ENCODE measurements around the gene HOXD12. TPM values are rescaled to one million over a fixed set of nuclear protein-coding genes. Genes with fewer than 3 reads are reported as not detected.

The HOXD12 gene
- total and polyA plus RNA-seq, 2 donors (not counting 1 experiment from before 2014, with no cell fraction given), result not detected

DNA sequence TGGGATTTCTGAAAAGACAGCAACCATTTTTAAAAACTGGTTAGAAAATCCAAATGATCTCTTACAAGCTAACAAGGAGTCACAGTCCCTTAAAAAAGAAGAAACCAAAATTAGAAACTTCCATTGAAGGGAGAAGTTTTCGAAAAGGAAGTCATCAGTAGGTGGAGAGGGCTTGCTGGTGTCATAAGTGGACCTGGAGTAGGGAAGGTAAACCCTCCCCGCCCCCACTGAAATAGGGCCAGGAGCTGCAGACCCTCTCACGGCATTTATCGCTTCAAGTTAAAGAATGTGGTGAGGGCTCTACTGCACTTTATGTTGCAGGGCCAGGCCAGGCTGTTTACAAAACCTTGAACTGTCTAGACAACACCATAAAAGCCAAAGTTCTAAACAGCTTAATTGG, 10.4 kb downstream of the HOXD12 start:
- Histone ChIP-seq H3K9me3 (ENCODE audit: control insufficient read depth, insufficient read depth, low read depth, low read length) (no peaks in the 10 kb centered on the region), H3K9ac (ENCODE audit: insufficient read depth, low read length) (no peak overlapping the region), H3K4me1 (ENCODE audit: control insufficient read depth, extremely low read depth, insufficient read depth, low read length) (no peaks in the 10 kb centered on the region), H2AFZ (ENCODE audit: low read length) (no peak overlapping the region), H3K4me2 (ENCODE audit: extremely low read depth, insufficient read depth, low read length) (no peak overlapping the region), H3K79me2 (ENCODE audit: control insufficient read depth, insufficient read depth, low read length) (no peaks in the 10 kb centered on the region), H3K4me3 (replicated peaks in 1 of 4; ENCODE audit: control extremely low read depth in 1 of 4, insufficient read depth in 1 of 4, low read depth in 3 of 4, low read length in 4 of 4) (no peak overlapping the region), H3K27ac (ENCODE audit: insufficient read depth, low read length) (no peak overlapping the region), H3K36me3 (ENCODE audit: control insufficient read depth, insufficient read depth, low read length) (no peaks in the 10 kb centered on the region), H3K27me3 (ENCODE audit: control insufficient read depth, insufficient read depth, low read length) (peaks cover 75% of the 10 kb centered on the region), H4K20me1 (ENCODE audit: control insufficient read depth, extremely low read depth, insufficient read depth, low read length) (no peaks in the 10 kb centered on the region)
- DNase-seq (ENCODE audit: low read depth in 2 of 2), result no peak
- TF ChIP-seq, protein P1, sequence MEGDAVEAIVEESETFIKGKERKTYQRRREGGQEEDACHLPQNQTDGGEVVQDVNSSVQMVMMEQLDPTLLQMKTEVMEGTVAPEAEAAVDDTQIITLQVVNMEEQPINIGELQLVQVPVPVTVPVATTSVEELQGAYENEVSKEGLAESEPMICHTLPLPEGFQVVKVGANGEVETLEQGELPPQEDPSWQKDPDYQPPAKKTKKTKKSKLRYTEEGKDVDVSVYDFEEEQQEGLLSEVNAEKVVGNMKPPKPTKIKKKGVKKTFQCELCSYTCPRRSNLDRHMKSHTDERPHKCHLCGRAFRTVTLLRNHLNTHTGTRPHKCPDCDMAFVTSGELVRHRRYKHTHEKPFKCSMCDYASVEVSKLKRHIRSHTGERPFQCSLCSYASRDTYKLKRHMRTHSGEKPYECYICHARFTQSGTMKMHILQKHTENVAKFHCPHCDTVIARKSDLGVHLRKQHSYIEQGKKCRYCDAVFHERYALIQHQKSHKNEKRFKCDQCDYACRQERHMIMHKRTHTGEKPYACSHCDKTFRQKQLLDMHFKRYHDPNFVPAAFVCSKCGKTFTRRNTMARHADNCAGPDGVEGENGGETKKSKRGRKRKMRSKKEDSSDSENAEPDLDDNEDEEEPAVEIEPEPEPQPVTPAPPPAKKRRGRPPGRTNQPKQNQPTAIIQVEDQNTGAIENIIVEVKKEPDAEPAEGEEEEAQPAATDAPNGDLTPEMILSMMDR (conservative IDR thresholded peaks at IDR 0.05 in 1 of 2, IDR thresholded peaks at IDR 0.05 in 1 of 2; ENCODE audit: low read depth in 1 of 2, low read length in 2 of 2), result no peak
- no peak for TF ChIP-seq EZH2 (IDR thresholded peaks at IDR 0.05; ENCODE audit: low read length, missing control alignments)

DNA sequence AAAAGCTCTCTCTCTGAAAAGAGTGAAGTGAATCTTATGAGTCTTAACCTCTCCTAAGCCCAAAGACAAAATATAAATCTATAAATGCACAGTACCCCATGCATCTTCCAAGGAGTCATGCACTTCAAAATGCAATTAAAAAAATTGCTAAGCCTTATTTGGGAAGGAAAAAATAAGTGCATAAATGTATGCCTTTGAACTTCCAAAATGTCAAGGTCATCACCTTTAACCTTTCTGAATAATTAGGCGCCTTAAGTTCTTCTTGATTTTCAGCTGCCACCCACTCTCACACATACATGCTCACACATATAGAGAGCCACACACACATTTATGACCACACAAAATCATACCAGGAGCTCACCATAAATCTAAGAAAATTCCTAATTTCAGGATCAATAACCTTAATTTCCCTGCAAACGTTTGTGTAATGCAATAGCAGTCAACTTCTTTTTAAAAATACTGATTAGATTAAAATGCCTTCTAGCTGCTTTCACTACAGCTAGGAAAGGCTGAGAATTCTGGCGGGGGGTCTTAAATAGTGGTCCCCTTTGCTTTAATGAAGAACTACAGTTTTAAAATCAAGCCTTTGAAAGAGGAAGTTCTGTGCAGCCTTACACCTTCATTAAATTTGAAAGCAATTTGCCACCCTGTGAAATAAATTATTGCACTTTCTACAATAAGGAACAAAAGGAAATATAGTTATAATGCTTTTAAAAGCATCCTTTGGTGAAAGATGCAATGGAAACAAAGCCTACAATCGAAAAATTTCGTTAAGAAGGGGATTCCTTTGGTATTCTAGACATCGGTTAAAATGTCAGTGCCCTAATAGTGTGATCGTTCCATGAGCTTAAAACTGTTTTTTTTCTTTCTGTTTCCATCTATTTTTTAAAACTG, 11.1 kb downstream of the HOXD12 start:
- Histone ChIP-seq H3K4me3 (replicated peaks in 1 of 4; ENCODE audit: control extremely low read depth in 1 of 4, insufficient read depth in 1 of 4, low read depth in 3 of 4, low read length in 4 of 4) (no peak overlapping the region), H3K4me2 (ENCODE audit: extremely low read depth, insufficient read depth, low read length) (no peak overlapping the region), H3K79me2 (ENCODE audit: control insufficient read depth, insufficient read depth, low read length) (no peaks in the 10 kb centered on the region), H3K27me3 (ENCODE audit: control insufficient read depth, insufficient read depth, low read length) (peaks cover 74% of the 10 kb centered on the region), H3K36me3 (ENCODE audit: control insufficient read depth, insufficient read depth, low read length) (no peaks in the 10 kb centered on the region), H3K9me3 (ENCODE audit: control insufficient read depth, insufficient read depth, low read depth, low read length) (no peaks in the 10 kb centered on the region), H4K20me1 (ENCODE audit: control insufficient read depth, extremely low read depth, insufficient read depth, low read length) (no peaks in the 10 kb centered on the region), H2AFZ (ENCODE audit: low read length) (no peak overlapping the region), H3K27ac (ENCODE audit: insufficient read depth, low read length) (no peak overlapping the region), H3K4me1 (ENCODE audit: control insufficient read depth, extremely low read depth, insufficient read depth, low read length) (no peaks in the 10 kb centered on the region), H3K9ac (ENCODE audit: insufficient read depth, low read length) (no peak overlapping the region)
- no peak for DNase-seq (ENCODE audit: low read depth in 2 of 2)
- TF ChIP-seq, protein P1 (conservative IDR thresholded peaks at IDR 0.05 in 1 of 2, IDR thresholded peaks at IDR 0.05 in 1 of 2; ENCODE audit: low read depth in 1 of 2, low read length in 2 of 2), result no peak
- TF ChIP-seq EZH2 (IDR thresholded peaks at IDR 0.05; ENCODE audit: low read length, missing control alignments), result peak; percentile 35

DNA sequence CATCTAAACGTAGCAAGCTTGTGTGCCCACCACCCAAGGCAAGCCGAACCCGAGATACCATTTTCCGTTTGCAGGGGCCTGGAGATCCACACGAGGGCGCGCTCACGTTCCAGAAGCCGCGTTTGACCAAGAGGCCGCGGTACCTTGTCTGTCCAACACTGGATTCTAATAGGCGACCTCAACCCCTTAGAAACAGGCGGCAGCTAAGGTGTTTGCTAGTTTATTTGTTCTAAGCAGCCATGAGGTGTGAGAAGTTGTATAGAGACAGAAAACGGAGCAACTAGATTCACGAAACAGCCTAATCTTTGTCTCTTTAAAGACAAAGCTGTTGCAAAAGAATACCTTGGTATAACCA, 11.7 kb downstream of the HOXD12 start:
- Histone ChIP-seq H3K79me2 (ENCODE audit: control insufficient read depth, insufficient read depth, low read length) (no peaks in the 10 kb centered on the region), H2AFZ (ENCODE audit: low read length) (no peak overlapping the region), H3K4me3 (replicated peaks in 1 of 4; ENCODE audit: control extremely low read depth in 1 of 4, insufficient read depth in 1 of 4, low read depth in 3 of 4, low read length in 4 of 4) (no peak overlapping the region), H4K20me1 (ENCODE audit: control insufficient read depth, extremely low read depth, insufficient read depth, low read length) (no peaks in the 10 kb centered on the region), H3K9me3 (ENCODE audit: control insufficient read depth, insufficient read depth, low read depth, low read length) (no peaks in the 10 kb centered on the region), H3K4me2 (ENCODE audit: extremely low read depth, insufficient read depth, low read length) (no peak overlapping the region), H3K4me1 (ENCODE audit: control insufficient read depth, extremely low read depth, insufficient read depth, low read length) (no peaks in the 10 kb centered on the region), H3K27ac (ENCODE audit: insufficient read depth, low read length) (no peak overlapping the region), H3K36me3 (ENCODE audit: control insufficient read depth, insufficient read depth, low read length) (no peaks in the 10 kb centered on the region), H3K27me3 (ENCODE audit: control insufficient read depth, insufficient read depth, low read length) (peaks cover 74% of the 10 kb centered on the region), H3K9ac (ENCODE audit: insufficient read depth, low read length) (no peak overlapping the region)
- TF ChIP-seq, protein P1 (conservative IDR thresholded peaks at IDR 0.05 in 1 of 2, IDR thresholded peaks at IDR 0.05 in 1 of 2; ENCODE audit: low read depth in 1 of 2, low read length in 2 of 2), result peak; percentile 49 to 62
- TF ChIP-seq EZH2 (IDR thresholded peaks at IDR 0.05; ENCODE audit: low read length, missing control alignments), result no peak
- DNase-seq (ENCODE audit: low read depth in 2 of 2), result peak; percentile 38 to 39

All from fibroblast of lung (primary cell).